Stimulated activated CD8-positive, alpha-beta memory T cell treated with anti-CD3 and anti-CD28 coated beads, Interleukin-15, amount 100 ng/mL, for 48 hours (primary cell): Measurements from ENCODE around the gene MASP2.
"Not testable (repeated sequence)": the region's sequence is repeated elsewhere in the genome, so short reads cannot be mapped to it uniquely, and the experiment has no call there.

Experiments
- DNase-seq, 2 donors: peaks; one replicate each; pipeline ENCODE4 v3.0.0-alpha.2; 2020; ENCODE audit warnings: low read depth in 2 of 2

MASP2 gene

DNA sequence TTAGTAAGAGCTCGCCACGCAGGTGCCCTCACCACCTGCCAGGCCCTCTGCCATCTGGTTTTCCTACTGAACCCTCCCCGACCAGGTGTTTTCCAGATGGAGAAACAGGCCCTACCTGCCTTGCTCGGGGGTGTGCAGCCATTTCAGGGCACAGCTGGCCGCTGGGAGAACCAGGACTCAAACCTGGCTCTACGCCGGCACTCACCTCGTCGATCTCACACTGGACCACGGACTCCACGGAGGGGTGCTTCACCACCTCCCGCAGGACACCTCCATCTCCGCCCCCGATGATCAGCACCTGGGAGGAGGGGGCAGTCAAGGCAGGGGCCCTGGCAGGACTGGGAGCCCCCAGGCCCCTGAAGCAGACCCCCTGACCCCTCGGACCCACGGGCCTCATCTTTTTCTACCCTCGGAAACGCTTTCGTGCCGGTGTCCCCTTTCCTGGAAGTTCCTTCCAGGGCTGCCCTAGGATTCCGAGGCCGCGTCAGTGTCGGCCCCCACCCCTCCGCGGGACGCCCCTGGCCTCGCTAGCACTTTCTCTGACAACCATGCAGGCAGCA, 11.6 kb upstream of the MASP2 start:
- DNase-seq: no peak

DNA sequence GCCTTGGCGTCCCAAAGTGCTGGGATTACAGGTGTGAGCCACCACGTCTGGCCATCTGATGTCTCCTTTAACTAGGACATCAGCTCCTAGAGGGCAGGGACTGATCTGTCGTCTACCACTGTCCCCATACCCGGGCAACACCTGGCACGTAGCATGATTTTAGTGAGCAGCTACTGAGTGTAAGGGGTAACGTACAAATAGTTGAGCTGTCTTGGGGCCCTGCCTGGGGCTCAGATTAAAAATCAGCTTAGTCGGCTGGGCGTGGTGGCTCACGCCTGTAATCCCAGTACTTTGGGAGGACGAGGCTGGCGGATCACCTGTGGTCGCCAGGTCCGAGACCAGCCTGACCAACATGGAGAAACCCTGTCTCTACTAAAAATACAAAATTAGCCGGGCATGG, 11.0 kb upstream of the MASP2 start:
- DNase-seq: no peak

DNA sequence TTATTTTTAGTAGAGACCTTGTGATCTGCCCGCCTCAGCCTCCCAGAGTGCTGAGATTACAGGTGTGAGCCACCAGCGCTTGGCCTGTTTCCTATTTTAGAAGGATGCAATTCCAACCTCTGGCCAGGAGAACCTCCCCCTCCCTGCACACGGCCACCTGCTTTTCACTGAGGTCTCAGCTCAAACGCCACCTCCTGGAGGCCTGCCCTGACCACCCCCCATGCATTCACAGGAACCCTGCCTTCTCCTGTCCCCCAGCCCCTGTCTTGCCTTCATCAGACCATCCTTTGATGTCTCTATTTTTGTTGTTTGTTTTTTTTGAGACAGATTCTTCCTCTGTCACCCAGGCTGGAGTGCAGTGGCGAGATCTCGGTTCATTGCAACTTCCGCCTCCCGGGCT, 10.4 kb upstream of the MASP2 start:
- no peak for DNase-seq

DNA sequence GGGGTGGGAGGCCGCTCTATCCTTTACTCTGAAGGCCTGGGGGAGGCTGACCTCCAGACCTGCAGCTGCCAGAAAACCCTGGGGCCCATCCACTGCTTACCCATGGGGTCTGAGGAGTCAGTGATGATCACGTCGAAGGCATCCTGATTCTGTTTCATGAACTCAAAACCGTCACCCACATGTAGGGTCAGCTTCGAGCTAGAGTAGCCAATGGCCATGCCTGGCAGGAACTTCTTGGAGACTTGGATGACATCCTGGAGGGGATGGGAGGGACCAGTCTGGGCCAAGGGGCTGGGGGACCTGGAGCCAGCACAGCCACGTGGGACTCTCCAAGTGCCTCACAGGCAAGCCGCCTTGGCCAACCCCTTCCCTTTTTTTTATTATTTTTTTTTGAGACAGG, 9.5 kb upstream of the MASP2 start:
- DNase-seq: no peak

DNA sequence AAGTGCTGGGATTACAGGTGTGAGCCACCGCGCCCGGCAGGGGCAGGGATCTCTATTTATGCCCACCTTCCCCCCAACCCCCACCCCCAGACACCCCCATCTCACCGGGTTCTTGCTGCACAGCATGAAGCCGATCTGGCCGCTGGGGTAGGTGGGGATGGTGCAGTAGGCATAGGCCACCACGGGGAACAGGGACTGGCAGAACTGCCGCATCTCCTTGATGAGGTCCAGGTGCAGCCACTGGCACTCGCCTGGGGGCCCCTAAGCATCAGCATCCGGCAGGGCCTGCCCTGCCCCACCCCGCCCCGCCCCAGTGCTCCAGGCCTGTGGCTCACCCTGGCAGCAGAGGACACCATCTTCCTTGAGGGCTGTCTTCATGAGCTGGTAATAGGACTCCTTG, 8.6 kb upstream of the MASP2 start:
- no peak for DNase-seq

DNA sequence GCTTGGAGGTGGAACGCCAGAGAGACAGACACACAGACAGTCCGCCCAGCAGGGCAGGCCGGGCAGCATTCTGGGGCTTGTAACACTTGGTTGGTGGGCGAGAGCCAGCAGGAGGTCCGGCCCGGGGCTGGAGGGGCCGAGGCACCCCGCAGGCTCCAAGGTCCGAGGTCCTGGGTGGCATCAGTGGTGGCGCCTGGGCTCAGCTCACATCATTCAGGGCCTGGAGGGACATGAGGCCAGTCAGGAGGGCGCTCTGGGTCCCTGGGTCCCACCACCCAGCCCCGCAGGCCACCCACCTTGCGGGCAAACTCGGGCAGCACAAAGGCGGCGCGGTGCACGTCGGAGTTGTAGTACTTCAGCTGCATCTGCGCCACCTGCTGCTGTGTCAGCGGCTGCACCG, 7.6 kb upstream of the MASP2 start:
- no peak for DNase-seq

DNA sequence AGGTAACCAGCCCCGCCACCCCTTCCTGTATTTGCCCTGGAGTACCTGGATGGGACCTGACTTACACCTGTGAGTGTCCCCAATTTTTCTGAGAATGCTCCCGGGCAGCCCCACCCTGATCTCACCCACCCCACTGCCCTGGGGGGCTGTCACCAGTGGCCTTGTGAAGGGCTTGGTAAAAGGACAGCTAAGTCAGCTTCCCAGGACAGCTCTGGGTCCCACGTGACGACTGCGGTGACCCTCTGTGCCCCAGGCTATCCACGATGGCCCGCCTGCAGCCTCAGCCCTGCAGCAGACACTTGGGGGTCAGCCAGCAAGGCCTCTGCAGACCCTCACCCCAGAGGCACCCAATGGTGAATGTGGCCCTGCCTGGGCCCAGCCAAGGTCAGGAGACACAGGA, 7.1 kb upstream of the MASP2 start:
- no peak for DNase-seq

DNA sequence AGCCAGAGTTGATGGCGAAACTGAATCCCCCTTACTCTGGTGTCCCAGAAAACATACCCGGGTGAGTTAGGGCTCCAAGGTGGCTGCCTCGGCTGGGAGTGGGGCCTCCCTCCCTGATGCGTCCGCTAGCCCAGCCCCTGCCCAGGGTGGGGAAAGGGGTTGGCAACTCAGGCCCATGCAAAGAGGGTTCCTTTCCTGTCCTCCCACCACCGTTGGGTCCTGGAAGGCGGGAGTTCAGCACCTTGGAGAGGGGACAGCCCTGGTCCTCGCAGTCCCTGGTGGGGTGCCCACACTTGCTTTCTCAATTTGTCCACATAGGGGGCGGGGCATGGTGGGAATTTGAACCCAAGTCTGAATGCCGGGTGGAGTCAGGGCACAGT, 6.7 kb upstream of the MASP2 start:
- DNase-seq: no peak

DNA sequence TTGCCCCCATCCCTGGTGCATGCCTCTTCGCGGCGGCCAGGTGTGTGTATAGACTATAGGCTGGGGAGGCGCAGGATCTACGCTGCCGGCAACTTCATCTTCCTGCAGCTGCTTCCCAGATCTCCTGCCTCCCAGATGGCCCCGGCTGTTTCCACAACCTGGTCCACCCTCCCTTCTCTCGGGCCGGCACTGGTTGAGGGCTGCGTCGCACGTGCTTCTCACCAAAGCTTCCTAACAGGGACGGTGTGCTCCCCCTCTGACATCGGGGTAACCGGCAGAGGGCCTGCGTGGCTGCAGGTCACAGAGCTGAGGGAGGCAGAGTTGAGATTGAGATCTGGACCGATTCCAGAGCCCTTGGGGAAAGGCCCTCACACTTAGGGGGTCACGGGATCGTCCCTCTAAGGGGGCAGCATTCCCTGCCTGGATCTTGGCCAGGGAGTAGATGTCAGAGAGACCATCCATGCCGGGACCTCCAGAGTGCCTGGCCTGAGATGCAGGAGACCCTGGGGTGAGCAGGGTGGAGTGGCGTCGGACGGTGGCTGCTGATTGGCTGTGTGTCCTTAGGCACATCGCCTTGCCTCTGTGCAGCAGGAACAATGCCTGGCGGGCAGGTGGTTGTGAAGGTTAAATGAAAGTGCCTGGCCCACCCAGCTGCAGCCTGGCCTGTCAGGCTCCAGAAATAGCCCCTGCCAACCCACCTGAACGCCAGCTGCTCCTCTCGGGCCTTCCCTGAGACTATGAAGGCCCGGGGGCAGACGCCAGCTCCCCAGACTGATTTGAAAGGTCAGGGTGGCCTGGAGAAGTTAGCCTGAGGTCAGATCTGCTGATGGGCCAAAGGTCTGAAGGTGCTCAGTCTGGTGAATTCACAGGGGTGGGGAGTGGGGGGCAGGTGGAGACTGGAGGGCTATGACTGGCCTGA, 6.1 kb upstream of the MASP2 start:
- no peak for DNase-seq

DNA sequence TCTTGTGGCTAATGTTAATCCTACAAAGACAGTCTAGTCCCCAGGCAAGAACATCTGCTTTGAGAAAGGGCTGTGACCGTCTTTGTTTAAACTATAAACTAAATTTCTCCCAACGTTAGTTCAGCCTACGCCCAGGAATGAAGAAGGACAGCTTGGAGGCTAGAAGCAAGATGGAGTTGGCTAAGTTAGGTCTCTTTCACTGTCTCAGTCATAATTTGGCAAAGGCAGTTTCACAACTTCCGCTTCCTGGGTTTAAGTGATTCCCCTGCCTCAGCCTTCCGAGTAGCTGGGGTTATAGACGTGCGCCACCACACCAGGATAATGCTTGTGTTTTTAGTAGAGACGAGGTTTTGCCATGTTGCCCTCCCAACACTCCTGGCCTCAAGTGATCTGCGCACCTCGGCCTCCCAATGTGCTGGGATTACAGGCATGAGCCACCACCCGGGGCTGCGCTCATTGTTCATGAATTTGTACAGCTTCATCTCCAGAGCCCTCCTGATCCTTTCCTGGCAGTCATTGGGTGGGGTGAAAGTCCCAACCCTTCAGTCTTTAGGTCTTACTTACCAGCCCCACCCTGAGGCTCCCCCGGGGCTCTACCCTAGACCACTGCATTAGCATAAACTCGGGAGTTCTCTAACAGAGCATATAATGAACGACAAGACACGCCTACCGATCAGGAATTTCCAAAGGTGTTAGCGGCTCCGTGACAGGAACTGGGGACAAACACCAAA, 4.9 kb upstream of the MASP2 start:
- DNase-seq: no peak

DNA sequence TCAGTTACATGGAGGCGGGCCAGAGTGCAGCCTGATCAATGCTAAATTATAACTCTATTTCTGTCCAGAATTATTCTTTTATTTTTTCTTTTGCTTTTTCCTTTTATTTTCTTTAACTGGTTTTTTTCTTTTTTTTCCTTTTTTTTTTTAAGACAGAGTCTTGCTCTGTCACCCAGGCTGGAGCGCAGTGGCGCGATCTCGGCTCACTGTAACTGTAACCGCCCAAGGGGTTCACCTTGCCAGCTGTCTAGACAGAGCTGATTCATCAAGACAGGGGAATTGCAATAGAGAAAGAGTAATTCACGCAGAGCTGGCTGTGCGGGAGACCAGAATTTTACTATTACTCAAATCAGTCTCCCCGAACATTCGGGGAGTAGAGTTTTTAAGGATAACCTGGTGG, 4.1 kb upstream of the MASP2 start:
- DNase-seq: not testable (repeated sequence)

DNA sequence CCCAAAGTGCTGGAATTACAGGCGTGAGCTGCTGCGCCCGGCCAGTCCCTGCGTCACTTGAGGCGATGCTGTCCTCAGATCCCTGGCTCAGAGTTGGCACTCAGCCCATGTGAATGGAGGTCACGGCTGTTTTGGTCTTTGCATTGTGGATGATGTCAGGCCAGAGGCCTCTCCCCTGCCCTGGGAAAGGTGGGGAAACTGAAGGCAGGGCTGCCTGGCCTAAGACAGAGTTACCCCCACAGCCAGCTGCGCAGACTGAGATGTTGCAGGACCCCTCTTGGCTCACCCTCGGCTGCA, 821 bp downstream of the MASP2 start:
- no peak for DNase-seq

DNA sequence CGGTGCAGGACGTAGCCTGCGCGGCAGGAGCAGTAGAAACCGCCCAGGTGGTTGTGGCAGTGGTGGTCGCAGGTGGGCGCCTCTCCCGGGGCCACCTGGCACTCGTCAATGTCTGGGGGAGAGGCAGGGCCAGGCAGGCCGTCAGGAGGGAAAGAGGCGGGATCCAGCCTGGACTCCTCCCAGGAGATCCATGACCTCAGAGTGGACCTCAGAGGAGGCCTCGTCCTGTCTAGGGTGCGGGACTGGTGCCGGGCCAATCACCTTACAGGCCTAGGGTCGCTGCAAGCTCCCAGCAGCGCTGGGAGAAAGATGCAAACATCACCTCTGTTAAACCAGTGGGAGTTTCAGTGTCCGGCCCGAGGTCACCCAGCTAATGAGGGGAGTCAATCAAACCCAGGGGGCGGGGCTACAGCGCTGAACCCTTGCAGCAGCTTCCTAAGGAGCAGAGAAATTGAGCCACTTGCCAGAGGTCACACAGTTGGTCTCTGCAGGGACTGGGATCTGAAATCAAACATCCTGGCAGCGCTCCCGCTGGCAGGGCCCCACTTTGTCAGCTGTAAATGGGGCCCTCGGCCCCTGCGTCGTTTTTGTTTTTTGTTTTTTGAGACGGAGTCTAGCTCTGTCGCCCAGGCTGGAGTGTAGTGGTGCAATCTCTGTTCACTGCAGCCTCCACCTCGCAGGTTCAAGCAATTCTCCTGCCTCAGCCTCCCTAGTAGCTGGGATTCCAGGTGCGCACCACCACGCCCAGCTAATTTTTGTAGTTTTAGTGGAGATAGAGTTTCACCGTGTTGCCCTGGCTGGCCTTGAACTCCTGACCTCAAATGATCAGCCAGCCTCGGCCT, 1.4 kb downstream of the MASP2 start:
- no peak for DNase-seq

DNA sequence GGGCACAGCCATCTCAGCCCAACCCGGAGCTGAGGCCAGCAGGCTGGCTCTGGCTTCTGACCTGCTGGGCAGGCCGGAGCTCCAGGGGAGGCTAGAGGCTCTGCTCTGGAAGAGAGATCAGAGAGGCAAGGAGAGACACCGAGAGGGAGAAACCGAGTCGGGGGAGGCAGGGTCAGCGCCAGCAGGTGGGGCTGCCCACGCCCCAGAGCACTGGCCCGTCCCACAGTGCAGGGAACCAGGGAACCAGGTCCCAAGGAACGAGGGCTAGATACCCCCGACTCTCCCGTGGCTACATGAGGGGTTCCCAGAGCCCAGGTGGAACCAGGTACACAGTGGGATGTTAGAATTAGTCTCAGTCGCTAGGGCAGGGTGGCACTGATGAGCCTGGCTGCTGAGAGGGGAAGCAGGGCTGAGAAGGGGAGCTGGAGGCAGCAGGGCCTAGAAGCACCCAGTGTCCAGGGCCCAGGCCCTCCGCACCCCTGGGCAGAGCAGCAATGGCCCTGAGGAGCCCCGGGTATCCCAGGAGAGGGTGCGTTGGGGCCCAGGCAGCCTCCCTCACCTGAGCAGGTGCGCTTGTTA, 2.1 kb downstream of the MASP2 start:
- no peak for DNase-seq

DNA sequence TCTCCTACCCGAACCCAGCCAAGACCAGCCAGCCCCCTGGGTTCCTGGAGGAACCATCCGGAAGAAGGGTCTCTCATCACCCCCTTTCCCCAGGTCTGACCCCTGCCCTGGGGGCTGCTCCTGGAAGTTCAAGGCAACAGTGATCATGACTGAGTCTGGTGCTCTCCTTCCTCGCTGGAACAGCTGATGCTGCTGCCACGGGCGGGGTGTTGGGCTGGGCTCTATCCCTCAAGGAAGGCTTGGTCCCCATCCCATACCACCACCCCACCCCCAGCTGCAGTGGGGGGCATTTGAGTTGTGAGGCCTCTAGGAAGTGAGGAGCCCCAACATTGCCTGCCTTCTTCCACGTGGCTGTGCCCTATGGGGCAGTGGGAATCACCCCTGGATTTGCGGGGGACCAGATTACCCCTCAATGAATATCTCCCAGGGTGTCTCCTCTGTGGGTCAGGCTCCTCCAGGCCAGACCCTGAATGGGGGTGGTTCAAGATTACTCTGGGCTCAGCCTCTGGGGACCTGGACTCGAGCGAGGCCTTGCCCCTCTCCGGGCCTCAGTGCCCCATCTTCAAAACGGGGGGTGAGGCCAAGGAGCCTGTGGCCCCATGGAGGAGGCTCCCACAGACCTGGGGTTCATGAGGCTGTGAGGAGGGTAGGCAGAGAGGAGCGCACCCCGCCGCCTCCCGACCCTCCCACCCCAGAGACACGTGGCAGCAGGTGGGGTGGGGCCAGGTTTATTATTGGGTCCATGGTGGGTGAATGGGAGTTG, 2.8 kb downstream of the MASP2 start:
- DNase-seq: no peak

DNA sequence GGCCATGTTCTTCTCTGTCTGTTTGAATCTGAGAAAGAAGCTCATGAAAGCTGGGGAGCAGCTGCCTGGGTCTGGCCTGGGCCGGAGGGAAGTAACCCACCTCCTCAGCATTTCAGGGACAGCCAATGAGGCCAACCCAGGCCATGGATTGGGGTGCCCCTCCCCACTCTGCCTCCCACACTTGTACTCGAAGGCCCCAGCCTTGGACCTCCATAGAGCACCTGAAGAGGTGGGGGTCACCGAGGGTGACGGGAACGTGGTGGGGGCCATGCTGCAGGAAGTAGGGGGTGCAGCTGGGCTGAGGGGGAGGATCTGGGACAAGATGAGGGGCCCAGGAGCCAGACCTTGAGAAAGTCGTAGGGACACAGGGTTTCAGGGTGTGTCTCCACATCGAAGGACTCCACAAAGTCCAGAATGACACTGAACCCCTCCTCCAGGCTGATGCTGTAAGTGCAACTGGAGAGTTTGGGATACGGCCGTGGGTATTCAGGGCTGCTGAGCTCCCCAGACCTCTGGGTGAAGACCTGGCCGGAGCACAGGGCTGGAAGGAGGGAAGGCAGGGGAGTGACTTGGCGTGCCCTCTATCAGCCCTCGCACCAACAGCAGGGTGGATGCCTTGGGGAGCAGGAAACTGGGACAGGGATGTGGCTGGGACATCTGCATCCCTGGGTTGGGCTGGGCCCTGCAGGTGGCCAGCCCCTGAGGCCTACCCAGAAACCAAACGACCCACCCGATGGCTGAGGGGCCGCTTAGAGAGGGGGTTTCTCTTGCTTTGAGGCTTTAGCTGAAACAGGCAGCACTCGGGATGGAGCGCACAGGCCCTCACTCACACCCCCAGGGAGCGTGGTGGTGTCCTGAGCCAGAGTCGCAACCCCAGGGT, 3.8 kb downstream of the MASP2 start:
- DNase-seq: no peak

DNA sequence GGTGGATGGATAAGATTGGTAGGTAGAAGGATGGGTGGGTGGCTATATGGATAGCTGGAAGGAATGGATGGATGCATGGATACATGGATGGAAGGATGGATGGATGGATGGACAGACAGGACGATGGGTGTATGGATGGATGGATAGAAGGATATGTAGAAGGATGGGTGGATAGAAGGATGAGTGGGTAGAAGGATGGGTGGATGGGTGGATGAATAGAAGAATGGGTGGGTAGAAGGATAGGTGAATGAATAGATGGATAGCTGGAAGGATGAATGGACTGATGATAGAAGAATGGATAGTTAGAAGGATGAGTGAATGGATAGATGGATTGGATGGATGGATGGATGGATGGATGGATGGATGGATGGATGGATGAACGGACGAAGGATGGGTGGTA, 5.0 kb downstream of the MASP2 start:
- no peak for DNase-seq

DNA sequence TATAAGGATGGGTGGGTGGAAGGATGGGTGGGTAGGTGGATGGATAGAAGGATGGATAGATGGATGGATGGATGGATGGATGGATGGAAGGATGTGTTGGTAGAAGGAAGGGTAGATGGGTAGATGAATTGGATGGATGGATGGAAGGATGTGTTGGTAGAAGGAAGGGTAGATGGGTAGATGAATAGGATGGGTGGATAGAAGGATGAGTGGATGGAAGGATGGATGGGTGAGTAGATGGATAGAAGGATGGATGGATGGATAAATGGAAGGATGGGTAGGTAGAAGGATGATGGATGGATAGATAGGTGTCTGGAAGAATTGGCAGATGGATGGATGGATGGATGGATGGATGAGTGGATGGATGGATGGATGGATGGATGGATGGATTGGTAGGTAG, 6.0 kb downstream of the MASP2 start:
- no peak for DNase-seq

DNA sequence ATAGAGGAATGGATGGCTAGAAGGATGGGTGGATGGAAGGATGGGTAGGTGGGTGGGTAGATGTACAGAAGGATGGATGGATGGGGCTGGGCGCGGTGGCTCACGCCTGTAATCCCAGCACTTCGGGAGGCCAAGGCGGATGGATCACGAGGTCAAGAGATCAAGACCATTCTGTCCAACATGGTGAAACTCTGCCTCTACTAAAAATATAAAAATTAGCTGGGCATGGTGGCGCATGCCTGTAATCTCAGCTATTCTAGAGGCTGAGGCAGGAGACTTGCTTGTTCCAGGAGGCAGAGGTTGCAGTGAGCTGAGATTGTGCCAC, 7.0 kb downstream of the MASP2 start:
- not testable (repeated sequence) for DNase-seq

DNA sequence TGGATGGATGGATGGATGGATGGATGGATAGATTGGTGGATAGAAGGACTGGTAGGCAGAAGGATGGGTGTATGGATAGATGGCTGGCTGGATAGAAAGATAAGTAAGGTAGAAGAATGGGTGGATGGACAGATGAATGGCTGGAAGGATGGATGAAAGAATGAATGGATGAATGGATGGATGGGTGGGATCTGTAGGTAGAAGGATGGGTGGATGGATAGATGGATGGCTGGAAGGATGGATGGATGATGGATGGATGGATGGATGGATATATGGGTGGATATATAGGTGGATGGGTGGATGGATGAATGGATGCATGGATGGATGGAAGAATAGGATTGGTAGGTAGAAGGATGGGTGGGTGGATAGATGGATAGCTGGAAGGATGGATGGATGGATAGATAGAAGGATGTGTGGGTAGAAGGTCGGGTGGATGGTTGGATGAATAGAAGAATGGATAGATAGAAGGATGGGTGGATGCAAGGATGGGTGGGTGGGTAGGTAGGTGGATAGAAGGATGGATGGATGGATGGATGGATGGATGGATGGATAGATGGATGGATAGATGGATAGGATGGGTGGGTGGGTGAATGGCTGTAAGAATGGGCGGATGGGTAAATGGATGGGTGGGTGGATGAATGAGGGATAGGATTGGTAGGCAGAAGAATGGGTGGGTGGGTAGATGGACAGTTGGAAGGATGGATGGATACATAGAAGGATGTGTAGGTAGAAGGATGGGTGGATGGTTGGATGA, 7.5 kb downstream of the MASP2 start:
- no peak for DNase-seq
